Endometrium (tissue), 2 donors: ENCODE data around the gene NUCB2.

Experiments
- FAIRE-seq: peaks from 2 replicates; lab custom pipeline; 2012; peaks lifted over from hg19 to GRCh38; lab: Jason Lieb, UNC
- donor health status: control.
- donor health status: control.

Gene NUCB2

GRCh38 chr11:17268902-17269301 is 7.6 kb upstream of the NUCB2 start:
- no peak for FAIRE-seq

GRCh38 chr11:17272801-17273200 is 3.7 kb upstream of the NUCB2 start:
- no peak for FAIRE-seq

- no peak for FAIRE-seq
Observed at GRCh38 chr11:17273211-17273610, 3.3 kb upstream of the NUCB2 start.

- no peak for FAIRE-seq
Observed at GRCh38 chr11:17273668-17274282, 2.8 kb upstream of the NUCB2 start.

- no peak for FAIRE-seq
Observed at GRCh38 chr11:17275400-17276235, 921 bp upstream of the NUCB2 start.

- FAIRE-seq = no peak
Observed at GRCh38 chr11:17277024-17277584, 565 bp downstream of the NUCB2 start.

GRCh38 chr11:17280494-17281127 is 4.1 kb downstream of the NUCB2 start:
- no peak for FAIRE-seq

- no peak for FAIRE-seq
Observed at GRCh38 chr11:17286332-17286731, 9.8 kb downstream of the NUCB2 start.

- no peak for FAIRE-seq
Observed at GRCh38 chr11:17287058-17287457, 10.5 kb downstream of the NUCB2 start.

GRCh38 chr11:17291710-17292109 is 15.2 kb downstream of the NUCB2 start:
- no peak for FAIRE-seq

GRCh38 chr11:17293311-17293710 is 16.8 kb downstream of the NUCB2 start:
- no peak for FAIRE-seq

GRCh38 chr11:17294033-17294432 is 17.5 kb downstream of the NUCB2 start:
- FAIRE-seq = no peak

- FAIRE-seq = no peak
Observed at GRCh38 chr11:17296852-17297559, 20.5 kb downstream of the NUCB2 start.

- no peak for FAIRE-seq
Observed at GRCh38 chr11:17298302-17298701, 21.8 kb downstream of the NUCB2 start.

GRCh38 chr11:17300372-17300771 is 23.8 kb downstream of the NUCB2 start:
- no peak for FAIRE-seq

GRCh38 chr11:17313349-17314231 is 37.1 kb downstream of the NUCB2 start:
- no peak for FAIRE-seq

GRCh38 chr11:17314232-17314547 is 37.7 kb downstream of the NUCB2 start:
- no peak for FAIRE-seq

- no peak for FAIRE-seq
Observed at GRCh38 chr11:17314904-17315426, 38.4 kb downstream of the NUCB2 start.

- FAIRE-seq = no peak
Observed at GRCh38 chr11:17328871-17329494, 52.4 kb downstream of the NUCB2 start.

- FAIRE-seq = no peak
Observed at GRCh38 chr11:17331669-17332068, 55.1 kb downstream of the NUCB2 start.
